Subcutaneous abdominal adipose tissue (tissue), 5 donors: ENCODE measurements around the gene NXPH1.

Source experiments
- H3K27ac ChIP-seq: one replicate; pipeline ENCODE4 v1.7.0; 2013; ENCODE audit warnings: low read depth, mild to moderate bottlenecking, inconsistent platforms, low read length, moderate library complexity
- H3K27me3 ChIP-seq, 5 donors: one replicate each; pipeline ENCODE4 v1.7.0; 2013; ENCODE audit warnings: low read length in 5 of 5, inconsistent platforms in 1 of 5; ENCODE audit not compliant: control insufficient read depth in 5 of 5, insufficient read depth in 4 of 5
- H3K36me3 ChIP-seq, 5 donors: one replicate each; pipeline ENCODE4 v1.7.0; 2013; ENCODE audit warnings: low read length in 5 of 5; ENCODE audit not compliant: control insufficient read depth in 5 of 5, insufficient read depth in 5 of 5
- H3K4me1 ChIP-seq, 5 donors: one replicate each; pipeline ENCODE4 v1.7.0; 2013; ENCODE audit warnings: low read length in 5 of 5, mild to moderate bottlenecking in 3 of 5, moderate library complexity in 1 of 5; ENCODE audit not compliant: control insufficient read depth in 5 of 5, insufficient read depth in 5 of 5
- H3K4me3 ChIP-seq, 5 donors: one replicate each; pipeline ENCODE4 v1.7.0; 2013; ENCODE audit warnings: low read length in 5 of 5, low read depth in 1 of 5
- H3K9ac ChIP-seq, 5 donors: one replicate each; pipeline ENCODE4 v1.7.0; 2013; ENCODE audit warnings: low read length in 5 of 5, mild to moderate bottlenecking in 4 of 5, moderate library complexity in 3 of 5
- H3K9me3 ChIP-seq, 5 donors: one replicate each; pipeline ENCODE4 v1.7.0; 2013; ENCODE audit warnings: low read length in 5 of 5; ENCODE audit not compliant: control insufficient read depth in 5 of 5
- donor health status: healthy.
- donor health status: healthy.
- donor health status: healthy.
- donor health status: healthy.
- donor health status: healthy.

Gene NXPH1

GRCh38 chr7:8408871-8409270 lies 24.5 kb upstream of the NXPH1 start:
- no peak overlapping the region for H3K4me3 ChIP-seq
- no peaks in the 10 kb centered on the region for H3K36me3 ChIP-seq
- H3K27me3 ChIP-seq, result peaks cover 0 to 3% (median 0%) of the 10 kb centered on the region in 5 donors
- H3K27ac ChIP-seq, result no peak overlapping the region
- no peaks in the 10 kb centered on the region for H3K9me3 ChIP-seq
- no peaks in the 10 kb centered on the region for H3K4me1 ChIP-seq
- H3K9ac ChIP-seq, result no peak overlapping the region

GRCh38 chr7:8411103-8411502 lies 22.3 kb upstream of the NXPH1 start:
- Histone ChIP-seq H3K4me3 (no peak overlapping the region), H3K36me3 (no peaks in the 10 kb centered on the region), H3K9ac (no peak overlapping the region), H3K4me1 (no peaks in the 10 kb centered on the region), H3K9me3 (no peaks in the 10 kb centered on the region), H3K27ac (no peak overlapping the region), H3K27me3 (peaks cover 0 to 3% (median 0%) of the 10 kb centered on the region in 5 donors)

- Histone ChIP-seq H3K9me3 (no peaks in the 10 kb centered on the region), H3K4me1 (no peaks in the 10 kb centered on the region), H3K27ac (no peak overlapping the region), H3K4me3 (no peak overlapping the region), H3K27me3 (no peaks in the 10 kb centered on the region), H3K9ac (no peak overlapping the region), H3K36me3 (no peaks in the 10 kb centered on the region)
Observed at GRCh38 chr7:8413600-8413999, 19.8 kb upstream of the NXPH1 start.

GRCh38 chr7:8418629-8419245 lies 14.7 kb upstream of the NXPH1 start:
- Histone ChIP-seq H3K36me3 (no peaks in the 10 kb centered on the region), H3K9me3 (no peaks in the 10 kb centered on the region), H3K4me1 (no peaks in the 10 kb centered on the region), H3K9ac (no peak overlapping the region), H3K4me3 (no peak overlapping the region), H3K27me3 (peaks cover 0 to 3% (median 0%) of the 10 kb centered on the region in 5 donors), H3K27ac (no peak overlapping the region)

GRCh38 chr7:8422177-8422576 lies 11.2 kb upstream of the NXPH1 start:
- Histone ChIP-seq H3K4me3 (no peak overlapping the region), H3K9me3 (no peaks in the 10 kb centered on the region), H3K4me1 (no peaks in the 10 kb centered on the region), H3K27ac (no peak overlapping the region), H3K36me3 (no peaks in the 10 kb centered on the region), H3K27me3 (peaks cover 0 to 5% (median 3%) of the 10 kb centered on the region in 5 donors), H3K9ac (no peak overlapping the region)

- H3K4me1 ChIP-seq, result no peaks in the 10 kb centered on the region
Observed at GRCh38 chr7:8423057-8423456, 10.4 kb upstream of the NXPH1 start.

GRCh38 chr7:8425223-8425622 lies 8.2 kb upstream of the NXPH1 start:
- Histone ChIP-seq H3K9me3 (no peaks in the 10 kb centered on the region), H3K27ac (no peak overlapping the region), H3K4me3 (no peak overlapping the region), H3K4me1 (no peaks in the 10 kb centered on the region), H3K36me3 (no peaks in the 10 kb centered on the region), H3K9ac (no peak overlapping the region), H3K27me3 (peaks cover 0 to 5% (median 4%) of the 10 kb centered on the region in 5 donors)

More at GRCh38 chr7:8423057-8423456, 10.4 kb upstream of the NXPH1 start:
- no peaks in the 10 kb centered on the region for H3K36me3 ChIP-seq
- no peaks in the 10 kb centered on the region for H3K9me3 ChIP-seq
- H3K27me3 ChIP-seq, result peaks cover 0 to 5% (median 3%) of the 10 kb centered on the region in 5 donors
- no peak overlapping the region for H3K27ac ChIP-seq
- no peak overlapping the region for H3K4me3 ChIP-seq
- no peak overlapping the region for H3K9ac ChIP-seq

- H3K9me3 ChIP-seq, result no peaks in the 10 kb centered on the region
- H3K36me3 ChIP-seq, result no peaks in the 10 kb centered on the region
- no peak overlapping the region for H3K27ac ChIP-seq
- H3K4me1 ChIP-seq, result peaks cover 0 to 11% (median 8%) of the 10 kb centered on the region in 5 donors
- H3K27me3 ChIP-seq, result peaks cover 29 to 47% (median 37%) of the 10 kb centered on the region in 5 donors
- no peak overlapping the region for H3K4me3 ChIP-seq
- no peak overlapping the region for H3K9ac ChIP-seq
Observed at GRCh38 chr7:8430643-8431042, 2.8 kb upstream of the NXPH1 start.

GRCh38 chr7:8434290-8435002 lies 1.0 kb downstream of the NXPH1 start:
- H3K4me1 ChIP-seq, result peaks cover 0 to 15% (median 13%) of the 10 kb centered on the region in 5 donors
- H3K9ac ChIP-seq, result no peak overlapping the region
- H3K36me3 ChIP-seq, result no peaks in the 10 kb centered on the region
- H3K27ac ChIP-seq, result no peak overlapping the region
- H3K27me3 ChIP-seq, result peaks cover 46 to 70% (median 55%) of the 10 kb centered on the region in 5 donors
- no peaks in the 10 kb centered on the region for H3K9me3 ChIP-seq
- H3K4me3 ChIP-seq, result peak overlapping the region in 1 of 5 donors; percentile 18

GRCh38 chr7:8435095-8435494 lies 1.7 kb downstream of the NXPH1 start:
- Histone ChIP-seq H3K27me3 (peaks cover 49 to 76% (median 57%) of the 10 kb centered on the region in 5 donors), H3K27ac (no peak overlapping the region), H3K9ac (no peak overlapping the region)

More at GRCh38 chr7:8435095-8435494, 1.7 kb downstream of the NXPH1 start:
- Histone ChIP-seq H3K36me3 (no peaks in the 10 kb centered on the region), H3K4me1 (peaks cover 0 to 15% (median 13%) of the 10 kb centered on the region in 5 donors), H3K4me3 (no peak overlapping the region), H3K9me3 (no peaks in the 10 kb centered on the region)
